Activated CD4-positive, alpha-beta T cell treated with anti-CD3 and anti-CD28 coated beads, Interleukin-2, amount 10 ng/mL, durations not matched to agents 7 days and 5 days (primary cell): ENCODE measurements around the gene SPHK1. TPM values are rescaled to one million over a fixed set of nuclear protein-coding genes. Genes with fewer than 3 reads are reported as not detected.

Experiments
- CTCF ChIA-PET: fragments of 350-600 bp; sonication (Branson Sonifier 250); formaldehyde crosslinking; loops from one replicate; lab custom pipeline; 2021; ENCODE audit warnings: antibody characterized with exemption; lab: Charles Lee
- POLR2A ChIA-PET: fragments of 350-600 bp; sonication (Branson Sonifier 250); formaldehyde crosslinking; loops from one replicate; lab custom pipeline; 2021; ENCODE audit warnings: antibody characterized with exemption; lab: Charles Lee
- DNase-seq: peaks from one replicate; pipeline ENCODE4 v3.0.0-alpha.2; 2020
- H3K27ac Mint-ChIP-seq: one replicate; pipeline ENCODE4 v1.8.0; 2021; ENCODE audit warnings: mild to moderate bottlenecking, moderate library complexity, mixed read lengths
- H3K27me3 Mint-ChIP-seq: one replicate; pipeline ENCODE4 v1.8.0; 2021; ENCODE audit warnings: mixed read lengths
- H3K36me3 Mint-ChIP-seq: one replicate; pipeline ENCODE4 v1.8.0; 2021; ENCODE audit warnings: low read depth, mixed read lengths
- H3K4me1 Mint-ChIP-seq: one replicate; pipeline ENCODE4 v1.8.0; 2021; ENCODE audit warnings: mixed read lengths
- H3K4me3 Mint-ChIP-seq: one replicate; pipeline ENCODE4 v1.8.0; 2021; ENCODE audit warnings: mild to moderate bottlenecking, moderate library complexity, mixed read lengths
- H3K9me3 Mint-ChIP-seq: one replicate; pipeline ENCODE4 v1.8.0; 2021; ENCODE audit warnings: mixed read lengths
- total RNA-seq, 2 experiments: library from RNA; stranded (reverse); gene quantifications; one replicate each; pipeline ENCODE4 v1.2.3, GENCODE V29; 2021

Gene SPHK1
- total RNA-seq, 2 experiments from 2014 or later = 1.4 to 1.6 TPM

GRCh38 chr17:76367642-76368041 is 16.8 kb upstream of the SPHK1 start:
- H3K27ac Mint-ChIP-seq = no peak overlapping the region
- no peak overlapping the region for H3K4me3 Mint-ChIP-seq
- H3K4me1 Mint-ChIP-seq = peaks cover 2% of the 10 kb centered on the region
- no peak for DNase-seq
- no peaks in the 10 kb centered on the region for H3K9me3 Mint-ChIP-seq
- CTCF ChIA-PET = no interaction called here
- POLR2A ChIA-PET = no interaction called here
- H3K36me3 Mint-ChIP-seq = no peaks in the 10 kb centered on the region
- no peaks in the 10 kb centered on the region for H3K27me3 Mint-ChIP-seq

DNA sequence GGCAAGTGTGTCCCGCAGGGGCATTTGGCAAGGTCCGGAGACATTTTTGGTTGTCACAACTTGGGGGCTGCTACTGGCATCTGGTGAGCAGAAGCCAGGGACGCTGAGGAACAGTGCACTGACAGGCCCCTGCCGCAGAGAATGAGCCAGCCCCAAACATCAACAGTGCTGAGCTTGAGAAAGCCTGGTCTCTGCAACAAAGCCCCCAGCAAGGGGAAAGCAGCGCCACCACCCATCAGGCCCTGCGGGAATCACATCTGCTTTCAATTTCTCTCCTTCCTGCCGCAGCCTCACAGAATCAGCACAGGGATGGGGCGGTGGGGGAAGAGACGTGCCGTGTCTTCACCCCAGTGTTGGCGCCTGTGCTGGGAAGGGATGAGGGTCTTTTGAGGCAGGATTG is 15.9 kb upstream of the SPHK1 start:
- ChIA-PET POLR2A (no interaction called here), CTCF (interaction anchor here (0.6 to 2.1 kb wide), 2 partner anchors 13 to 14 kb away, joined by 3 to 14 read pairs; no protein-coding TSS in a partner anchor)
- no peaks in the 10 kb centered on the region for H3K4me1 Mint-ChIP-seq
- no peaks in the 10 kb centered on the region for H3K9me3 Mint-ChIP-seq
- no peak overlapping the region for H3K4me3 Mint-ChIP-seq
- H3K36me3 Mint-ChIP-seq = no peaks in the 10 kb centered on the region
- H3K27ac Mint-ChIP-seq = no peak overlapping the region
- DNase-seq = no peak
- no peaks in the 10 kb centered on the region for H3K27me3 Mint-ChIP-seq

DNA sequence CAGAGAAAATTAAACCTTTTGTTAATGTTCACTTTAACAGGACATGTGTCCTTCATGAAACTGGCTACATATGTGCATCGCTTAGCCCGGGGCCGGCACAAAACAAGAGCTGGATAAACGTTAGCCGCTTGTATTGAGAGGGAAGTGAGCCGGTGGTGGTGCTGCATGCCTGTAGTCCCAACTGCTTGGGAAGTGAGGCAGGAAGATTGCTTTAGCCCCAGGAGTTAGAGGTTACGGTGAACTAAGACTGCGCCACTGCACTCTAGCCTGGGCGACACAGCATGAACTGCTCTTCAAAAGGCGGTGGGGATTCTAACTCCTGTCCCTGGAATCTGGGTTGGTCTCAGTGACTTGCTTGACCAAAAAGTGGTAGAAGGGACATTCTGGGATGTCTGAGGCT is 15.0 kb upstream of the SPHK1 start:
- no peak for DNase-seq
- H3K27ac Mint-ChIP-seq = no peak overlapping the region
- CTCF ChIA-PET = interaction anchor here (0.6 to 3.1 kb wide), 4 partner anchors 12 to 16 kb away, joined by 3 to 14 read pairs (median 6); partner anchors contain the start of gene PRPSAP1
- H3K27me3 Mint-ChIP-seq = no peaks in the 10 kb centered on the region
- H3K4me3 Mint-ChIP-seq = no peak overlapping the region
- POLR2A ChIA-PET = no interaction called here
- no peaks in the 10 kb centered on the region for H3K4me1 Mint-ChIP-seq
- H3K9me3 Mint-ChIP-seq = no peaks in the 10 kb centered on the region
- H3K36me3 Mint-ChIP-seq = no peaks in the 10 kb centered on the region

DNA sequence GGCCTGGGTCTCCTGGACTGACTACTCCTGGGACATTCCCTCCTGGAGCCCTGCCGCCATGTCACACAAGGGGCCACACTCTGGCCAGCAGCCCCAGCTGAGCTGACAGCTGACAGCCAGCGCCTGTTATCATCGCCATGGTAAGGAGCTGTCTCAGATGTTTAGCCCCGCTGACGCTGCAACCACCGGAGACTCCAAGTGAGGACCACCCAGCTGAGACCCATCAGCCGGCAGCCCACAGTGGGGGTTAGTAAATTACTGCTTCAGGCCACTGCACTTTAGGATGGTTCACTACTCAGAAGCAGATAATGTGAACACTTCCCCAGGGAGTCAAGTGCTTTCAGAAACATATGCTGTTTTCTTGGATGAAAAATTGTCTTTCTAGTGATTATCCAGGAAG is 14.6 kb upstream of the SPHK1 start:
- ChIA-PET CTCF (interaction anchor here (1.8 to 3.1 kb wide), 3 partner anchors 11 to 16 kb away, joined by 5 to 14 read pairs (median 7); partner anchors contain the start of gene PRPSAP1), POLR2A (no interaction called here)
- Mint-ChIP-seq H3K9me3 (no peaks in the 10 kb centered on the region), H3K36me3 (no peaks in the 10 kb centered on the region), H3K27me3 (no peaks in the 10 kb centered on the region), H3K4me1 (no peaks in the 10 kb centered on the region), H3K4me3 (no peak overlapping the region), H3K27ac (no peak overlapping the region)
- no peak for DNase-seq

GRCh38 chr17:76370261-76370993 is 14.0 kb upstream of the SPHK1 start:
- no peak for DNase-seq
- Mint-ChIP-seq H3K27me3 (no peaks in the 10 kb centered on the region), H3K27ac (no peak overlapping the region), H3K4me3 (no peak overlapping the region), H3K36me3 (no peaks in the 10 kb centered on the region), H3K4me1 (no peaks in the 10 kb centered on the region), H3K9me3 (no peaks in the 10 kb centered on the region)
- ChIA-PET POLR2A (no interaction called here), CTCF (interaction anchor here (1.8 to 3.1 kb wide), 3 partner anchors 11 to 17 kb away, joined by 5 to 14 read pairs (median 7); partner anchors contain the start of gene PRPSAP1)

- ChIA-PET POLR2A (no interaction called here), CTCF (interaction anchor here (0.6 to 3.1 kb wide), 4 partner anchors 8 to 1054 kb away, joined by 3 to 7 read pairs (median 4); no protein-coding TSS in a partner anchor)
- Mint-ChIP-seq H3K4me1 (no peaks in the 10 kb centered on the region), H3K36me3 (no peaks in the 10 kb centered on the region), H3K27me3 (no peaks in the 10 kb centered on the region), H3K9me3 (no peaks in the 10 kb centered on the region), H3K27ac (no peak overlapping the region), H3K4me3 (no peak overlapping the region)
- DNase-seq = no peak
Observed at GRCh38 chr17:76371656-76372628, 12.5 kb upstream of the SPHK1 start.

- no peaks in the 10 kb centered on the region for H3K27me3 Mint-ChIP-seq
- H3K4me3 Mint-ChIP-seq = no peak overlapping the region
- H3K4me1 Mint-ChIP-seq = peaks cover 8% of the 10 kb centered on the region
- H3K9me3 Mint-ChIP-seq = no peaks in the 10 kb centered on the region
- DNase-seq = no peak
- ChIA-PET CTCF (interaction anchor here (2.6 kb wide), 1 partner anchor 8 kb away, joined by 11 read pairs; the partner anchor contains the start of gene SPHK1), POLR2A (no interaction called here)
- H3K36me3 Mint-ChIP-seq = no peaks in the 10 kb centered on the region
- H3K27ac Mint-ChIP-seq = no peak overlapping the region
Observed at GRCh38 chr17:76376318-76377133, 7.9 kb upstream of the SPHK1 start.

DNA sequence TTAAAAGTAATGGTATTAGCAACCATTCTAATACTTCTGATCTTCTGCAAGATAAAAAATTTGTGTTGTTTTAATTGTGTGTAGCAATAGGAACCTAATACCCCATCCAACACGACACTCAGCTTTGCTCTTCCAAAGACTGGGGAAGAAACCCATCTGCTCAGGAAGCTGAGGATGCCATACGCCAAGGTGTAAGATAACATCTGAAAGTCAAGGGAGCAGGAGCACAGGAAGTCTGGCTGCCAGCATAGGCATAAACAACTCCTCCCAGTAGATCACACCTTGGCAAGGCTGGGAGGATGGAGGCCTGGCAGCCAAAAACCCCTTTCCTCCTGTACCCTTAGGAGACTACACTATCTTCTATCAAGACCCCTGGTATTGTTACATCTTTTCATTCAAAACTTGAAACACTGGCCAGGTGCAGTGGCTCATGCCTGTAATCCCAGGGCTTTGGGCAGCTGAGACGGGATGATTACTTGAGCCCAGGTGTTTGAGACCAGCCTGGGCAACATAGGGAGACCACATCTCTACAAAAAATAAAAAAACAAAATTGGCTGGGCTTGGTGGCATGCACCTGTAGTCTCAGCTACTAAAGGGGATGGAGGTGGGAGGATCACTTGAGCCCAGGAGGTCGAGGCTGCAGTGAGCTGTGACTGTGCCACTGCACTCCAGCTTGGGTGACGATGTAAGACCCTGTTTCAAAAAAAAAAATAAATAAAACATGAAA is 5.7 kb upstream of the SPHK1 start:
- CTCF ChIA-PET = interaction anchor here (3.9 kb wide), 1 partner anchor 16 kb away, joined by 11 read pairs; no protein-coding TSS in a partner anchor
- no peak for DNase-seq
- no peaks in the 10 kb centered on the region for H3K9me3 Mint-ChIP-seq
- H3K27me3 Mint-ChIP-seq = peaks cover 2% of the 10 kb centered on the region
- peaks cover 13% of the 10 kb centered on the region for H3K4me1 Mint-ChIP-seq
- H3K4me3 Mint-ChIP-seq = no peak overlapping the region
- POLR2A ChIA-PET = no interaction called here
- H3K27ac Mint-ChIP-seq = no peak overlapping the region
- H3K36me3 Mint-ChIP-seq = no peaks in the 10 kb centered on the region

- peaks cover 14% of the 10 kb centered on the region for H3K4me1 Mint-ChIP-seq
- no peak for DNase-seq
Observed at GRCh38 chr17:76379275-76379641, 5.2 kb upstream of the SPHK1 start.

DNA sequence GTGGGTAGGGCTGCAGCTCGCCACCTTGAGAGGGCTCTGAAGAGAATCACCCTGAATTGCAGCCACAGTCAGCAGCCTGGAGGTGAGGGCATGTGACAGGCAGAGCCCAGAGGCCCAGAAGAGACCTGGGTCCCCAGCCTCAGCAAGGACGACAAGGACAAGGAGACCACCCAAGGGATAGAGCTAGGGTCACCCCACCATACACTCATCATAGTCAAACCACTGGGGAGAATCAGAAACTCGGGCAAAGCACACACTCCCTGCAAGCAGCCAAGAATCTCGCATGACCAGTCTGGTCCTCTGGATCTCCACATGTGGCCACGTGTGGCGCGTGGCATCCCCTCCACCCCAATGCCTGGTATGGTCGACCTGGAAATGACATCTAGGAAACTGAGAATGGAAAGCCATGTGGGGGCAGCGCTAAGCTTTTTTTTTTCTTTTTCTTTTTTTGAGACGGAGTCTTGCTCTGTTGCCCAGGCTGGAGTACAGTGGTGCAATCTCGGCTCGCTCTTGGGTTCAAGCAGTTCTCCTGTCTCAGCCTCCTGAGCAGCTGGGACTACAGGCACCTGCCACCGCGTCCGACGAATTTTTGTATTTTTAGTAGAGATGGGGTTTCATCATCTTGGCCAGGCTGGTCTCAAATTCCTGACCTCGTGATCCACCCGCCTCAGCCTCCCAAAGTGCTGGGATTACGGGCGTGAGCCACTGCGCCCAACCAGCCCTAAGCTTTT is 4.6 kb upstream of the SPHK1 start:
- peaks cover 14% of the 10 kb centered on the region for H3K4me1 Mint-ChIP-seq

More at GRCh38 chr17:76379275-76379641, 5.2 kb upstream of the SPHK1 start:
- Mint-ChIP-seq H3K4me3 (no peak overlapping the region), H3K9me3 (no peaks in the 10 kb centered on the region), H3K36me3 (no peaks in the 10 kb centered on the region), H3K27me3 (peaks cover 2% of the 10 kb centered on the region), H3K27ac (no peak overlapping the region)
- POLR2A ChIA-PET = no interaction called here
- CTCF ChIA-PET = interaction anchor here (2.1 to 3.9 kb wide), 2 partner anchors 16 to 26 kb away, joined by 9 to 11 read pairs; partner anchors contain the start of gene PRPSAP1

More for the DNA sequence above, 4.6 kb upstream of the SPHK1 start:
- Mint-ChIP-seq H3K9me3 (no peaks in the 10 kb centered on the region), H3K27ac (no peak overlapping the region), H3K4me3 (no peak overlapping the region), H3K27me3 (peaks cover 2% of the 10 kb centered on the region), H3K36me3 (no peaks in the 10 kb centered on the region)
- DNase-seq = no peak
- ChIA-PET POLR2A (no interaction called here), CTCF (interaction anchor here (0.7 to 3.9 kb wide), 7 partner anchors 8 to 144 kb away, joined by 3 to 14 read pairs (median 9); partner anchors contain the start of gene PRPSAP1)
